VCaP (cell line): ENCODE data around the gene HS6ST3.
"Not testable (repeated sequence)": the region's sequence is repeated elsewhere in the genome, so short reads cannot be mapped to it uniquely, and the experiment has no call there.

Source experiments
- H3K27ac ChIP-seq: fragments of 450-650 bp; 2 replicates; pipeline ENCODE4 v1.5.1; 2017
- CTCF ChIP-seq: fragments of 450-650 bp; conservative IDR thresholded peaks from 2 replicates; pipeline ENCODE4 v1.5.1; 2017; ENCODE audit warnings: mild to moderate bottlenecking, moderate library complexity

Gene HS6ST3

GRCh38 chr13:96100457-96101220 lies 10.7 kb downstream of the HS6ST3 start:
- no peak for TF ChIP-seq CTCF
- H3K27ac ChIP-seq = no peak overlapping the region

GRCh38 chr13:96104516-96104915 lies 14.6 kb downstream of the HS6ST3 start:
- peak overlapping the region; percentile 85 for H3K27ac ChIP-seq
- TF ChIP-seq CTCF = no peak

GRCh38 chr13:96108072-96108471 lies 18.2 kb downstream of the HS6ST3 start:
- not testable (repeated sequence) for H3K27ac ChIP-seq

- H3K27ac ChIP-seq = no peak overlapping the region
- no peak for TF ChIP-seq CTCF
Observed at GRCh38 chr13:96109125-96109524, 19.2 kb downstream of the HS6ST3 start.

- TF ChIP-seq CTCF = no peak
- H3K27ac ChIP-seq = peak overlapping the region; percentile 48
Observed at GRCh38 chr13:96112936-96113335, 23.0 kb downstream of the HS6ST3 start.

- H3K27ac ChIP-seq = not testable (repeated sequence)
Observed at GRCh38 chr13:96115368-96115767, 25.5 kb downstream of the HS6ST3 start.

- no peak overlapping the region for H3K27ac ChIP-seq
- no peak for TF ChIP-seq CTCF
Observed at GRCh38 chr13:96119921-96120320, 30.0 kb downstream of the HS6ST3 start.

- no peak for TF ChIP-seq CTCF
- no peak overlapping the region for H3K27ac ChIP-seq
Observed at GRCh38 chr13:96130818-96131340, 41.0 kb downstream of the HS6ST3 start.
